Measurements from ENCODE around the gene CYP2R1. TPM values are rescaled to one million over a fixed set of nuclear protein-coding genes. Genes with fewer than 3 reads are reported as not detected.

Gene CYP2R1
- total and polyA plus RNA-seq, 2 of the 8 experiments (the other 6 are each of a cell fraction or from before 2014, with no cell fraction given), result 8.3 to 12.9 TPM

DNA sequence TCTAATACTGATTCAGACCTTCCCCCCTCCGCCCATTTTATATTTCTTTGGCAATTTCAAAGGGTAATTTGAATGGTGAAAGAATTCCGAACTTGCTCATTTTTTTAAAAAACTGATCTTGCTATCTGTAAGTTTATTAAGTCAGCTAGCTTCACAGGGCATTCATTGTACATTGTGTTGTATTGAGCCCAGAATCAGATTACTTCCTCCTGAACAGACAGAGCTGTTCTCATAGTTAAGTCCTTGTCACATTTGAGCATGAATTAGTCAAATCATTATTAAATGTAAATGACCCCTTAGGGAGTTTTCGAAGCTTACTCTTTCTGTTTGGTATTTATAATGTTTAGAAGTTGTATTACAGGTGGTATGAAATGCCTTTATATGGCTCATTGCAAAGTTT is 34.4 kb downstream of the CYP2R1 start:
- DNase-seq (ENCODE audit: low read depth in 1 of 2, low spot score in 2 of 2) (no peak), FAIRE-seq (no peak)
- H2AK5ac ChIP-seq (ENCODE audit: low read depth, low read length), result no peak overlapping the region
- H3K9ac ChIP-seq (replicated peaks in 1 of 4; ENCODE audit: extremely low read depth in 1 of 4, low read depth in 3 of 4, low read length in 3 of 4), result no peak overlapping the region
- no peak overlapping the region for H4K8ac ChIP-seq (ENCODE audit: extremely low read depth, insufficient read depth, low read length)
- no peak overlapping the region for H3K4ac ChIP-seq (replicated peaks; ENCODE audit: insufficient read length, low read depth, low read length)
- POLR2A ChIA-PET (ENCODE audit: partially characterized antibody), result interaction anchor here (0.8 kb wide), 1 partner anchor 116 kb away, joined by 3 read pairs; no protein-coding TSS in a partner anchor
- CTCF ChIA-PET (ENCODE audit: partially characterized antibody), result no interaction called here
- no peak overlapping the region for H3K23ac ChIP-seq (ENCODE audit: insufficient read length)
- no peak overlapping the region for H3K4me2 ChIP-seq (ENCODE audit: insufficient read depth in 1 of 2, low read depth in 2 of 2, low read length in 2 of 2)
- H3K23me2 ChIP-seq (ENCODE audit: low read depth, low read length), result no peaks in the 10 kb centered on the region
- no peak overlapping the region for H3K14ac ChIP-seq (ENCODE audit: insufficient read length)
- H3K18ac ChIP-seq (ENCODE audit: extremely low read depth, low read length), result no peak overlapping the region
- no peak overlapping the region for H2BK5ac ChIP-seq (ENCODE audit: low read depth, low read length)
- H3K4me3 ChIP-seq (ENCODE audit: extremely low read depth in 1 of 4, insufficient read depth in 2 of 4, low read depth in 3 of 4, low read length in 4 of 4), result no peak overlapping the region
- H2BK20ac ChIP-seq (ENCODE audit: low read length), result no peak overlapping the region
- no peaks in the 10 kb centered on the region for H4K20me1 ChIP-seq (replicated peaks in 1 of 2; ENCODE audit: control insufficient read depth in 1 of 2, insufficient read depth in 2 of 2, low read length in 2 of 2)
- no peak for TF ChIP-seq KDM1A (IDR thresholded peaks at IDR 0.05; ENCODE audit: borderline replicate concordance, low read length)
- TF ChIP-seq SP2 (IDR thresholded peaks at IDR 0.05; ENCODE audit: low read length), result no peak
- no peak for TF ChIP-seq EZH2 (IDR thresholded peaks at IDR 0.05; ENCODE audit: low read depth, low read length, severe bottlenecking)
- TF ChIP-seq SUZ12 (IDR thresholded peaks at IDR 0.05; ENCODE audit: low read length), result no peak
- no peak for TF ChIP-seq CTBP2 (IDR thresholded peaks at IDR 0.05; ENCODE audit: borderline replicate concordance, insufficient read depth, insufficient read length, low read length)
- no peak for TF ChIP-seq JUND (IDR thresholded peaks at IDR 0.05; ENCODE audit: low read length)
- no peak for TF ChIP-seq BACH1 (IDR thresholded peaks at IDR 0.05; ENCODE audit: low read length)
- no peak overlapping the region for H3K56ac ChIP-seq (replicated peaks; ENCODE audit: insufficient read length, low read depth, low read length)
- no peaks in the 10 kb centered on the region for H3K36me3 ChIP-seq (ENCODE audit: control insufficient read depth in 2 of 4, insufficient read depth in 4 of 4, low read length in 3 of 4)
- no peak overlapping the region for H3K27ac ChIP-seq (ENCODE audit: low read depth, low read length)
- H3K9me3 ChIP-seq (ENCODE audit: insufficient read depth in 2 of 2, low read depth in 1 of 2, low read length in 1 of 2), result no peaks in the 10 kb centered on the region
- H4K5ac ChIP-seq (ENCODE audit: insufficient read length, low read depth, low read length), result no peak overlapping the region
- H3K27me3 ChIP-seq (replicated peaks in 1 of 4; ENCODE audit: control insufficient read depth in 3 of 4, extremely low read depth in 1 of 4, insufficient read depth in 3 of 4, low read length in 3 of 4), result no peaks in the 10 kb centered on the region
- H3K79me1 ChIP-seq (ENCODE audit: low read depth, low read length), result no peaks in the 10 kb centered on the region
- no peaks in the 10 kb centered on the region for H3K79me2 ChIP-seq (ENCODE audit: control insufficient read depth in 1 of 2, insufficient read depth in 2 of 2, low read length in 2 of 2)
- WGBS, 2 experiments (ENCODE audit: extremely low coverage in 1 of 2, insufficient coverage in 1 of 2, insufficient read length in 1 of 2, insufficient replicate concordance in 2 of 2, low coverage in 1 of 2, low lambda C conversion rate in 2 of 2, missing lambda C conversion rate in 1 of 2), result 93% methylated on average over 3 of the region's 3 CpGs; no CpG with 5 or more reads in 1 of the 2 experiments
- no peak overlapping the region for H4K91ac ChIP-seq (replicated peaks; ENCODE audit: insufficient read length, low read length)
- no peak overlapping the region for H2BK15ac ChIP-seq (ENCODE audit: low read length)
- H2BK120ac ChIP-seq (replicated peaks; ENCODE audit: low read depth, low read length), result no peak overlapping the region
- H3K4me1 ChIP-seq (replicated peaks in 1 of 4; ENCODE audit: control insufficient read depth in 3 of 4, insufficient read depth in 4 of 4, low read length in 3 of 4), result no peaks in the 10 kb centered on the region
- no peak overlapping the region for H2BK12ac ChIP-seq (ENCODE audit: low read depth, low read length)
- H2AFZ ChIP-seq (ENCODE audit: low read length), result no peak overlapping the region
